ENCODE data around the gene RNASEH2B. TPM values are rescaled to one million over a fixed set of nuclear protein-coding genes. Genes with fewer than 3 reads are reported as not detected.
A peak's percentile ranks its signal among the peaks of the same experiment; 100 is the strongest.

Gene RNASEH2B
- total RNA-seq, 1 experiment from 2014 or later: 88.3 TPM

DNA sequence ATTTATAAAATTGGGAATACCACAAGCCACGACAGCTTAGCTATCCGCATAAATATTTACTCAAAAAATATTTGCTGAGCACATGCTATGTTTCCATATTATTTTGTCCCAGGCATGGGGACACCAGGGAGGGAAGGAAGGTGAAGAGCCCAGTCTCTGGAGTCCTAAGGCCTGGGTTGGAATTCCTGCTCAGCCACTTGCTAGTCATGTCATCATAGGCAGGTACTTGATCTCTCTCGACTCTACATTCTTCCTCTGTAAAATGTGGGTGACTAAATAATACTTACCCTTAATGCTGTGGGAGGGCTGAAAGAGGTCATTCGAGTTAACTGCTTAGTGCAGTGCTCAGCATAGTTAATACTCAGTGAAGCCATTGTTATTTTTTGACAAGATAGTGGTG is 4.3 kb upstream of the RNASEH2B start:
- no peak for DNase-seq (ENCODE audit: extremely low read depth, low read depth)

DNA sequence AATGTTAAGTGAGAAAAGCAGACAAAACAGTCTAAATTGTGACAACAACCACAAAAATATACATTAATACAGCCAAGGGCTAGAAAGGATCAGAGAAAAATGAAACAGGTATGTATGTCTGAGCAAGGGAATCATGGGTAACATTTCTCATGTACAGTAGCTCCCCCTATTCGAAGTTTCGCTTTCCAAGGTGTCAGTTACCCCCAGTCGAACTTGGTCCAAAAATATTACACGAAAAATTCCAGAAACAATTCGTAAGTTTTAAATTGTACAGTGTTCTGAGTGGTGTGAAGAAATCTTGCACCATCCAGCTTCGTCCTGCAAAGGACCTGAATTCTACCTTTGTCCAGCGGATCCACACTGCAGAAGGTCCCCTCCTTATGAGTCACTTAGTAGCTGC is 1.8 kb upstream of the RNASEH2B start:
- no peak for DNase-seq (ENCODE audit: extremely low read depth, low read depth)

DNA sequence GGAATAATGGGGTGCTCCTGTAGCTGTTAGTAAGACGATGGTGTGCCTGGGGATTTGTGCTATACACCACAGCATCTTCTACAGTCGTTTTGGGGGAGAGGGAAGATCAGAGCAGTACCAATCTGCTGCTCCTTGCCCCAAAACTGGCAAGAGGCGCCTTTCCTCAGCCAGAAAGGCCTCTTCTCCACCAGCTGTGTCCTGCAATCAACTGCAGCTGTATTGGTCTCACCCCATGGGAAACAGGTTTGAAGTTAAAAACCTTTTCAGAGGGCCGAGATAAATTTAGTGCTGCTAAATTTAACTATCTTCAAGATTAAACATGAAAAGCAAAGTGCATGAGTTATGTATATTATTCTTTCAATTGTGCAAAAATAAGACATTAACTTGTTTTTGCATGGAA is 1.2 kb upstream of the RNASEH2B start:
- DNase-seq (ENCODE audit: extremely low read depth, low read depth): no peak

DNA sequence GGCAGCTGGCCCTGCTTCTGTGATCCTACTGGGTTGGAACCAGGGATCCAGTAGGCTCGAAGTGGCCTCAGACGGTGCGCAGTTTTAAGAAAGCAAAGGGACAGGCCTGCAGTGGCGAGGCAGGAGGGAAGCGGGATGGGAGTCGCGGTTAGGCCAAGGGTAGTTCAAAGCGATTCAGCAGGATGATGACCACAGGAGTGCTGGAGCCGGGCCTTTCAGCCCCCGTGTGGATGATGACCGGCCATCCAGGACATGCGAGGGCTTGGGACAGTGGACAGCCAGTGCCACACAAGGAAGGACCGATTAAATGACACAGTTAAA is 854 bp downstream of the RNASEH2B start:
- peak; percentile 14 for DNase-seq (ENCODE audit: extremely low read depth, low read depth)

DNA sequence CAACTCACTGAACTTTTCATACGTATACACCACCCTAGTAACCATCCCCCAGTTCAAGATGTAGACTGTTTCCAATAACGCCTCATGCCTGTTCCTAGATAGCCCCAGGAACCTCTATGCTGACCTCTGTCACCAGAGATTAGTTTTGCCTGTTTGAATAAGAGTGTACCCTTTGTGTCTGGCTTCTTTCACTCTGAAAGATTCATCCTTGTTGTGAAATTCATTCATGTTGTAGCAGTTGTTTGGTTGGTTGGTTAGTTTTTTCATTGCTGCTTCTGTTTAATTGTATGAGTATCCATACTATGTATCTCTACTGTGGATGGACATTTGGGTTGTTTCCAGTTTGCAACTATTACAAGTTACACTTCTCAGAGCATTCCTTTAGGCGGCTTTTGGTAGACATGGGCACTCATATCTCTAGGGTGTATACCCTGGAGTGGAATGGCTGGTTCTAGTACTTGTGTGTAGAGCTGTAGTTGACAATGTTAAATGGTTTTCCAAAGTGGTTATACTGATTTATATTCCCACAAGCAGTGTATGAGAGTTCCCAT is 1.6 kb downstream of the RNASEH2B start:
- no peak for DNase-seq (ENCODE audit: extremely low read depth, low read depth)

DNA sequence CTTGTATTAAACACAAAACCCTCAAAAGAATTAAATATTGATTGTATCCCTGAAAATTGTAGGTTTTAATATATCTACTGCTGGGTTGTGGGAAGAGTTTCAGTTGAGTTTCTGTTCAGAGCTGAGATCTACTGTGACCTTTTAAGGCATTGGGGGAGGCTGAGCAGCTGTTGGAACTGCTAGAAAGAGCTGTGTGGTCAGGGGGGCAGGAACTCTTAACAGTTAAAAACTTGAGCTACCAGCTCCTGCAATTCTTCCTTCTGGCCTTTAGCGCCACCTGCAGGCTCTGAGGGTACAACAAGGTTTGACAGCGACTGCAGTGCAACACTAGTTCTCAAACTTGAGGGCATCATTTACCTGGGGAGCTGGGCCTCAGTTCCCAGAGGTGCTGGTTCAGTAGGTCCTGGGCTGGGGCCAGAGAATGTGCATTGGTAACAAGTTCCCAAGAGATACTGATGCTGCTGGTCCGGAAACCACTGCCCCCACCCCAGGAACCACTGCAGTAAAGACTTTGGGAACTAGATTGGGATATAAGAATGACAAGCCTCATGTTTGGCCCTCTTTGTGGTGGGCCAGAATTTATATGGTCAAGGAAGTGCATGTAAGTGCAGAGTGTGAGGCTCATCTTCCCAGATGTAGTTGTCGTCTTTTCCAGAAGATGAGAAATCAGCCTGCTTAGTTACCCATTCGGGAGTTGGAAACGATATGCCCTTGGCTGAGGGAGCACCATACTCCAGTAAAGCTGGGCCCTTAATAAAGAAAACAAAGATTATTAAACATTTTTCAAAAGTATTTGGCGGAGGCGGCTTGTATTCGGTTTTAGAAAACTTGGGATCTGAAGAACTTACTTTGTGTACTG is 2.6 kb downstream of the RNASEH2B start:
- DNase-seq (ENCODE audit: extremely low read depth, low read depth): peak; percentile 77

DNA sequence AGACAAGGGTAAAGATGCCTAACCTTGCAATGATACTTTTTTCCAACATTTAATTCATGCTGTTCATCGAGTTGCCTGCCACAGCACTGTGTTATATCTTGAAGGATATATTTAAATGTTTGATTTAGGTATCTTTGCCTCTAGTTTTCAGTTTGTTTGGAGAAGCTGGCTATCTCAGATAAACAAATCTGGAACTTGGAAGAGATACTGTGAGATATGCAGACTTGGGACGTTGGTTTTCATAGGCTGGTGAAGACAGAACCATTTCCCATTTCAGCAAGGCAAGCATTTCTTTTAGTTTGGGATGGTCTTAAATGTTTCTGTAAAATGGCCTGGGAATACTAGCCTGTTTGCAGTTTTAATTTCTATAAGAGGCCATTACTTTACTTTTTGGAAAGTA is 3.3 kb downstream of the RNASEH2B start:
- DNase-seq (ENCODE audit: extremely low read depth, low read depth): no peak

DNA sequence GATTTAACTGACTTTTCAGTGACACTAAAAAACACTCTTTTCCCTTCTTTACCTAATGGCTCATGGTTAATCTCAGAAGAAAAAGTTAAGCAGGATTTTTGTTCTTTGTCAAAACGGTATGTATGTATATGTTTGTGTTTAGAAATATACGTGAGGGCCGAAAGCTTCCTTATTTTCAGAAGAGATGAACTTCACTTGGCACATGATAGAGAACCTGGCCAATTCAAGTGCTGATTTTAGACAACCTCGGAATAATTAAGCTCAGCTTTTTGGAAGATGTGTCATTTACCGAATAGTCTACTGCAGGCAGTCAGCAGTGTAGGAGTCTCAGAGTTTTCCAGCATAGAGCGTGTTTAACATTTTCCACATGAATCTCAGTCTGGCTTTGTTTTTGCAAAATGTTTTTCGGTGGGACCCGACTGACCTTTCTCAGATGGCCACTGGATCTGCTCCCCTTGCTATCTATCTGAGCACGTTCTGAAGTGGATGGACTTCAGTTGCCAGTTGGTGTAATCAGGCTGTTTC is 4.6 kb downstream of the RNASEH2B start:
- no peak for DNase-seq (ENCODE audit: extremely low read depth, low read depth)

DNA sequence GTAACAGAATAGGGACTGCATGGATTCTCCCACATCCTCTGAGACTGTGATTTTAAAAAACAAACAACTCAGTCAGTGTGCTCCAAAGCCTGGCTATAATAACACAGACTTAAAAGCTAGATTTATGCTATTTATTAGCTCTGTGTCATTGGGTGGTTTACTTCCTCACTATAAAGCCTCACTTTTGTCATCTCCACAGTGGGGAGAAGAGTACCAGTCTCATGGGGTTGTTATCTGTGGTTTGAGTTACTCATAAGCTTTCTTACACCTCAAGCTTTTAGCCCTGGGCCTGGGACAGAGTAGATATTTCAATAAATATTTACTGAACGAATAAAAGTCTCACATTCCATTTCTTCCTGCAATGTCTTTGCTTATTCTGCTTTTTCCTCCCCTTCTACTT is 5.3 kb downstream of the RNASEH2B start:
- DNase-seq (ENCODE audit: extremely low read depth, low read depth): no peak

DNA sequence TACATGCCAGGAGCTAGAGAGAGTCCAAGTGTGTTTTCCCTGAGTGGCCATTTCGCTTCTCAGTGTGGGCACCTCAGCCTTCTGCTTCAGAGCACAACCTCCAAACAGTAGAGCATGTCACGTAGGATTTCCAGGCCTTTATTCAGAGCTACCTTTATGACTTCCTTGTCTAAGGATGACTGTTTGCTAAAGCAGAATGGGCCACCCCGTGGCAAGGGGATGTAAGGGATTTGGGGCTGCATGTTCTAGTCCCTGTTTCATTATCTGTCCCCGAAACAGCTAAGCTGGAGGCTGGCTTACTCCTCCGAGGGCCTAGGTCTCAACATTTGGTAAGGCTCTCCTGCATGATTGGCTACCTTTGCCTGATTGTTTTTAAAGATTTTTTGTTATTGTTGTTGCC is 6.0 kb downstream of the RNASEH2B start:
- DNase-seq (ENCODE audit: extremely low read depth, low read depth): no peak

DNA sequence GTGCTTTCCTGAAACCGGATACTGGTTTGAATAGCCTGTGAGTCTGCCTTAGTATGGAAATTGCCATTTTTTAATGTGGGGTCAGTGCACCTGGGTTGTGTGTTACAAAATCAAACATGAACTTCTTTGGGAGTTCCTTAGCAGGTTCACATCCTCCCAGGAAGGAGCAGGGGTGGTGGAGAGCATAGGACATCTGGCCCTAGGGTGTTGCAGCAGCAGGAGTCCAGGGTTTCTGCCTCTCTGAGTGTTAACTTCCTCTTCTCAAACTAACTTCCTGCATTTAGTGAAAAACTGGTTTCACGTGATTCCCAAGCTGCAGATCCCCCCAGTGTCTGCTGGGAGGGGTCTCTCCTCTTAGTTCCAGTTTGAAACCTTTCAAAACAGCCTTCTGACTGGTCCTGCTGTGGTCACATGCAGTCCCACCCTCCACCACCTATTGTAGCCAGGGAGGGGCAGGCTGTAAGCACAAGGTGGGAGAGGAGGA is 7.2 kb downstream of the RNASEH2B start:
- DNase-seq (ENCODE audit: extremely low read depth, low read depth): no peak

DNA sequence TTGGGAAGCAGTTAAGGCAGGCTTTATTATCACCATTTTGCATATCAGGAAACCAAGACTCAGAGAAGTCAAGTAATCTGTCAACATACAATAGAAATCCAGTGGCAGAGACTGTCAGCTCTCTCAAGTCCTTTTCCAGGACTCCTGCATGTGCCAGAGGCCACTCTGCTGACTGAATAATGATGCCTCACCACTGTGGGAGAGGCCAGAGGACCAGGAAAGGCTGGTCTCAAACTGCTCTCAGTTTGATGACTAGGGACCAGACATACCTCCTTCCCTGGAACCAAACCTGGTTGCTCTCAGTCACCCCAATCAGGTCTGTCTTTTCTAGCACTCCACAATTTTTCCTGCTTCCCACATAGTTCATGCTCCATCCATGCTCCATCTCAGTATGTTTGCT is 8.0 kb downstream of the RNASEH2B start:
- no peak for DNase-seq (ENCODE audit: extremely low read depth, low read depth)

DNA sequence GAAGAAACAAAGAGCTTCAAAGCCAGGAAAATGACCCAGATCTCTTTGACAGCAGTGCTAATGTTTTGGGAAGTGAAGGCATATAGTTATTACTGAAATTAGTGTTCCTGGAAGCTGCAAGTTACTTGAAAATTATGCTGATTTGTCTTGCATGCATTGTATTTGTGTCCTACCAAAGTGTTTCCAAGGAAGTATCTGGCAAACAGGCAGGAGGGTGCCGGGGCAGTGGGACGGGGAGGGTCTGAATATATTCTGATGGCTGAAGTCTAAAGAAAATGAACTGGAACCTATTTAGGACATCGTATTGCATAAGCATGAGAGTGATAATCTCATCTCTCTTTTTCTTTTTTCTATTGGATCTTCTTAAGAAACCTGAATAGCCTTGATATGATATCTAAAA is 9.0 kb downstream of the RNASEH2B start:
- DNase-seq (ENCODE audit: extremely low read depth, low read depth): no peak

DNA sequence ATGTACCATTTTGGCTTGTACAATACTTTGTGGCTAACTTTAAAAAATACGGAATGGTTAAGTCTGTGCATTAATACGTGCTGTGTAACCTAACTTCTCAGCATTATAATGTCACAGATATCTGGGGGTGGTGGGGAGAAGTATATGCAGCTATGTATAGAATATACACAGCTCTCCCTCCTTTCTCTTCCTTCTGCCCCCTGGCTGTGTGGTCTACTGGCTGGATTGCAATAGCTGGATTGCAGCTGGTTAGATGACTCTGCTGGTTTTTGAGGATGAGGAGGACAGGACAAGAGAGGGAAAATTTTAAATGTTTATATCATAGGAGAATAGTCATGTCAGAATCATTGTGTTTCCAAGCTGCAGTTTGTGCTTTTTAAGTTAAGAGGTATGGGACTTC is 9.7 kb downstream of the RNASEH2B start:
- no peak for DNase-seq (ENCODE audit: extremely low read depth, low read depth)

DNA sequence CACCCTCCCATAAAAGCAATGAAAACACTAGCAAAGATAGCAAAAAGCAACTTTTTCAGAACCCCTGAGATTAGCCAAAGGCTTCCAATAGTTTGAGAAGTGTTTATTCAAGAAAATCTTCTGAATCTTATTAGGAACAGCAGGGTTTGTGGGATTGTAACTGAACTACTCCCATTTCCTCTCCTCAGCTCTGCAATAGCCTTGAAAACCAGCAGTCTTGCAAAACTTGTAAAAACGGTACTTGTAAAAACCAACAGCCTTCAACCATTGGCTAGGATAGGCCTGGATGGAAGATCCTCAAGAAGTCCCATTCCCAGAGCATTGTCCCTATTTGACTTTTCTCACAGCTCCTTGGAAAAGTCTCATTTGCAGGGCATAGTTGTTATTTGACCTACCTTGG is 12.1 kb downstream of the RNASEH2B start:
- no peak for DNase-seq (ENCODE audit: extremely low read depth, low read depth)

DNA sequence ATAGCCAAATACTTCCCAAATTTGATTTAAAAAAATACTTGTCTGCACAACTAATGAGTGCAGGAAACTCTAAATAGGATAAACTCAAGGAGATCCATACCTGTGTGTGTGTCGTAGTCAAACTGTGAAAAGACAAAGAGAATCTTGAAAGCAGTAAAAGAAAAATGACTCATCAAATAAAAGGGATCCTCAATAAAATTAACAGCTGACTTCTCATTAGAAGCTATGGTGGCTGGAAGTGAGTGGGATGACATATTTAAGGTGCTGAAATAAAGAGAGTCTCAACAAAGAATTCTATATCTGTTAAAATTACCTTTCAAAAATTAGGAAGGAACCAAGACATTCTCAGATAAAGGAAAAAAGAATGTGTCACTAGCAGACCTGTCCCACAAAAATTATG is 13.7 kb downstream of the RNASEH2B start:
- no peak for DNase-seq (ENCODE audit: extremely low read depth, low read depth)

DNA sequence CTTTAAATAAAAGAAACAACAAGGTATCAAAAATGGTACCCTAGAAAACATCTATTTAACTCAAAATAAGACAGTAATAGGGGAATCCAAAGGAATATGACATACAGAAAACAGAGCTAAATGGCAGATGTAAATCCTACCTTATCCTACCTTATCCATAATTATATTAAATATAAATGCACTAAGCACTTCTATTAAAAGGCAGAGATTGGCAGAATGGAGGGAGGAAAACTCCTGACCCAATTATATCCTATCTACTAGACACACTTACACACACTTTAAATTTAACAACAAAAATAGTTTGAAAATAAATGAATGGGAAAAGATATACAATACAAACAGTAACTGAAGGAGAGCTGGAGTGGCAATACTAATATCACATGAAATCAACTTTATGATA is 14.4 kb downstream of the RNASEH2B start:
- no peak for DNase-seq (ENCODE audit: extremely low read depth, low read depth)

DNA sequence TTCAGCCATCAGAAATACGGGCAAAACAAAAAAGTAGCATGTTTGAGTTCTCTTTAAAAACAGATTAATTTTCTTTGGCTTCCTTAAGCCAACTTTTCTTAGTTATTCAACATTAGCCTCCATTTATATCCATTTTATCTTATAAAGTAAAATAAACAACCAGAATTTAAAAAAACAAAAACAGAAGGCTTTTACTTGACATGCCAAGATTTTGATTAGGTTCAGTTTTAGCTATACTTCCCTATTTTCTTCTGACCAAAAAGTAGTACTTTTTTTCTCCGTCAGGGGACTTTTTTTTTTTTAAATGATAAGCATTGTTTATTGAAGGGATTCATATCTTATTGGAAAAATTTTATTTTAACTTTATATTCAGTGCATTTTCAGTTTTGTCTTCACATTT is 18.1 kb downstream of the RNASEH2B start:
- DNase-seq (ENCODE audit: extremely low read depth, low read depth): no peak

DNA sequence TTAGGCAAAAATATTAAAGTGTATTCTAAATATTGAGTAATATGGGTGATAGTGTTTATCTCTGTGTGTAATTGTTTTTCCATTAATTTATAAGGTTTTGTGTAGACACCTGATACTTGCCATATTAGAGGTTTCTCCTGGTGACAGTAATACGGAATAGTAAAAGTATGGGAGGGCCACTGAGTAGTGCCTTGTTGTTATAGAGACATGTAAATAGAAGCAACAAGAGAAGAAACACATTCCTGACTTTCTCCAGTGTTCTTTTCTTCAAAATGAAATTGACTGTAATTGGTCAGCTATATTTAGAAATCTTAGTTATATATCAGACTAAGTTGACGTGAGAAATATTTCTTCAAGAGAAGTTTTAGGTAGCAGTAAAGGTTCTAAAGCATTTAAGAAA is 18.5 kb downstream of the RNASEH2B start:
- no peak for DNase-seq (ENCODE audit: extremely low read depth, low read depth)

DNA sequence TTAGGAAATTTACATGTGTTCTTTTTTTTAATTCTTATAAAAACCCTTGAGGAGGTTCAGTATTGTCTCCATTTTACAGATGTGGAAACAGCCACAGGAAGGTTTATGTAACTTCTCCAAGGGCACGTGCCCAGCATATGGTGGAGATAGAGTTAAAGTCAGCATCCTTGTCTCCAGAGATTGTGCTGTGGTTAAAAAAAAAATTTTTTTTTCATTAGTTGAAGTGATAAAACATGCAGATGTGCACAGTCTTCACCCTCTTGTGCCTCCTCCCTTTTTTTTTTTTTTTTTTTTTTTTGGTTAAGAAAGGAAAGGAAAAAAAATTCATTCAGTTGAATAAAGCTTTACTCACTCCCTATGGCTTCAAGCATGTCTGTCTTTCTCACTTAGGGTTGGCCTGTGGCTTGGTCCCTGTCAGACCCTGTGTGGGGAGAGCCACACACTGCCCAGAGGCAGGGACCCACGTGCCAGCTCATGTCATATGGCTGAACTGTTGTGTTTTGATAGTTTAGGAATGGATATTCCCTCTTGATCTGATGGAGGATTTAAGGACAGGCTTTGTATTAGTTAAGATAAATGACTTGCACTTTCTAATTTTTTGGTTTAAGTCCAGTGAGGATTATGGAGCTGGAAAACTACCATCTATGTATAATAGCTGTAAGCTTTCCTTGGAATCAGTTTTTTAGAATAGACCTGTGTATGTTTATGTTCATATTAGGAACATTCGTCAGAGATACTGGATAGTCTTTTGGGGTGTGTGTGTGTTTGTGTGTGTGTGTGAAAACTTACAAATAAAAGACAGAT is 19.3 kb downstream of the RNASEH2B start:
- DNase-seq (ENCODE audit: extremely low read depth, low read depth): no peak

DNA sequence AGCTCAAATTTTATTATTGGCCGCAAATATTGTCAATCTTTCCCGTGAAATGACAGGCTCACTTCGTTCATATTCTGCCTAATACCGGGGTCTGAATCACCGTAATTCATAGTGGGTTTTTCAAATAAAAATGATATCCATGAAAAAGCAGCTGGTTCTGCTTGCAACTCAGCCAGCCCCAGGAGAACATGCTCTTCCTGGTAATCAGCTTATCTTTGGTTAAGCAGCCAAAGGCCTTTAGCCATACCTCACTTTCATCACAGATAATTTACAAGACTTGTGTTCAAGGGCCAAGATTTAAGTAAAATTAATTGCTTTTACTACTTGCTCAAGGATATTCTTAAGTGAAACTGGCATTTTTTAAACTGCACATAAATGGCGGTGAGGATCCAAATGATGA is 22.5 kb downstream of the RNASEH2B start:
- DNase-seq (ENCODE audit: extremely low read depth, low read depth): no peak
